Endothelial cell of umbilical vein (primary cell): Measurements from ENCODE around the gene PXMP2.

Source experiments
- EZH2 ChIP-seq: IDR thresholded peaks from 2 replicates; pipeline ENCODE4 v1.6.1; 2012; ENCODE audit warnings: borderline replicate concordance, low read depth, mild to moderate bottlenecking, moderate library complexity, low read length, inconsistent platforms; ENCODE audit not compliant: severe bottlenecking
- JUN ChIP-seq: IDR thresholded peaks from 2 replicates; pipeline ENCODE4 v1.6.1; 2011; ENCODE audit warnings: borderline replicate concordance, low read depth; ENCODE audit not compliant: insufficient read length, insufficient read depth
- POLR2AphosphoS5 ChIP-seq: IDR thresholded peaks from 2 replicates; pipeline ENCODE4 v1.6.1; 2012; ENCODE audit warnings: low read depth, mild to moderate bottlenecking, control low read depth, low read length, moderate library complexity; ENCODE audit not compliant: insufficient read depth
- TF ChIP-seq, protein P1 (sequence below), 2 donors: IDR thresholded peaks; 1 replicate in 1 of 2; 2 replicates in 1 of 2; pipeline ENCODE4 v1.5.1; 2011; ENCODE audit warnings: low read length in 2 of 2, mild to moderate bottlenecking in 2 of 2, moderate library complexity in 2 of 2, control low read depth in 1 of 2, inconsistent platforms in 1 of 2, low read depth in 1 of 2; ENCODE audit not compliant: insufficient read depth in 1 of 2; ENCODE audit errors: extremely low read depth in 1 of 2

DNA sequence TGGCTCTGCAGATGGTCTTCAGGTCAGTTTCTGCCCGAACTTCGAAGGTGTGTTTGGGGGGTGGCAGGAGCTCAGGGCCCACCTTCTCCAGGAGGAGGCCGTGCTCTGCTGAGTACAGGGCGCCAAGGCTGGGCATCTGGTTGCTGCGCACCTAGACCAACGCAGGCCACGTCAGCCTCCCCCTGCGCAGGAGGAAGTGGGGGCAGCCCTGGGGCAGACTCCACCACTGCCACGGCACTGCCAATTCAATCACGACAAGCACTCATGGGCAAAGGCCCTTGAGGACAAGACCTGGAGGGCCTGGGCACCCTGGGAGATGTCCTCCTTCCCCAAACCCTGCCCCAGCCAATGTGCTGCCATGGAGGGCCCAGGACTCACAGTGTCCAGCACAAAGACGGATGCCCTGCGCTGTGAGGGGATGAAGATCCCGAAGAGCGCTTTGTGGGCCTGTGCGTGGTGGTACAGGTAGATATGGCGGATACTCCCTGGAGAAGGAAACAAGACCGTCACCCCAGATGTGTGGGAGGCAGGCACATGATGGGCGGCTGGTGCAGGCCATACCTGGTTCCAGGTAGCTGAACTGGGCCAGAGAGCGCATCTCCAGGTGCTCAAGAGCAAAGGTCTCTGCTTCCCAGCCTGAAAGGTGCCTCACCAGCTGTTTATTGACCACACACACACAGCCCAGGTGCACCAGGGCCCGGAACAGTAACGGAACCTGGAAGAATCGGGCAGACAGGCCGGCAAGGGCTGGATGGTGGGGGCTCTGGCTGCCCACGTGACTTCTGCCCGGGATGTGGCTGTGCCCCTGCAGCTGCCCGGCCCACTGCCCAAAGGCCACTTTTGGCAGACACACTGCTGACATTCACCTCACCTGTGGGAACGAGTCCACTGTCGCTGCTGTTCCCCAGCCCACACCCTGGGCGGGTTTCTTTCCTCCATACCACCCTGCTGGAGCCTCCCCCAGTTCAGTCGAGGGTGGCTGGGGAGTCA lies 44.2 kb upstream of the PXMP2 start:
- TF ChIP-seq, protein P1, sequence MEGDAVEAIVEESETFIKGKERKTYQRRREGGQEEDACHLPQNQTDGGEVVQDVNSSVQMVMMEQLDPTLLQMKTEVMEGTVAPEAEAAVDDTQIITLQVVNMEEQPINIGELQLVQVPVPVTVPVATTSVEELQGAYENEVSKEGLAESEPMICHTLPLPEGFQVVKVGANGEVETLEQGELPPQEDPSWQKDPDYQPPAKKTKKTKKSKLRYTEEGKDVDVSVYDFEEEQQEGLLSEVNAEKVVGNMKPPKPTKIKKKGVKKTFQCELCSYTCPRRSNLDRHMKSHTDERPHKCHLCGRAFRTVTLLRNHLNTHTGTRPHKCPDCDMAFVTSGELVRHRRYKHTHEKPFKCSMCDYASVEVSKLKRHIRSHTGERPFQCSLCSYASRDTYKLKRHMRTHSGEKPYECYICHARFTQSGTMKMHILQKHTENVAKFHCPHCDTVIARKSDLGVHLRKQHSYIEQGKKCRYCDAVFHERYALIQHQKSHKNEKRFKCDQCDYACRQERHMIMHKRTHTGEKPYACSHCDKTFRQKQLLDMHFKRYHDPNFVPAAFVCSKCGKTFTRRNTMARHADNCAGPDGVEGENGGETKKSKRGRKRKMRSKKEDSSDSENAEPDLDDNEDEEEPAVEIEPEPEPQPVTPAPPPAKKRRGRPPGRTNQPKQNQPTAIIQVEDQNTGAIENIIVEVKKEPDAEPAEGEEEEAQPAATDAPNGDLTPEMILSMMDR (IDR thresholded peaks at IDR 0.05; ENCODE audit: extremely low read depth in 1 of 2, insufficient read depth in 1 of 2, low read depth in 1 of 2, low read length in 2 of 2), result no peak
- TF ChIP-seq POLR2AphosphoS5, result no peak
- no peak for TF ChIP-seq EZH2
- TF ChIP-seq JUN, result no peak
